ENCODE data around the gene PLD2. TPM values are rescaled to one million over a fixed set of nuclear protein-coding genes. Genes with fewer than 3 reads are reported as not detected.
A peak's percentile ranks its signal among the peaks of the same experiment; 100 is the strongest.

PLD2 gene
- total and polyA plus RNA-seq, 4 donors = 14.2 to 46.9 (median 36.3) TPM

GRCh38 chr17:4788807-4789700 is 17.9 kb upstream of the PLD2 start, which contains the start of gene GLTPD2:
Gene GLTPD2, plus strand, starts transcription at chr17:4788964. Its CDS starts 48 bp downstream, at chr17:4789012.
- H3K27ac ChIP-seq (ENCODE audit: low read depth, low read length) = no peak within 1 kb of the TSS
- H3K9me3 ChIP-seq (ENCODE audit: control insufficient read depth, insufficient read depth, low read length) = no peaks in the 10 kb centered on the region
- H3K4me3 ChIP-seq (ENCODE audit: low read depth, low read length) = peak within 1 kb of the TSS; percentile 66
- WGBS (ENCODE audit: insufficient coverage) = 6% methylated on average over 58 of the region's 62 CpGs
- H3K4me1 ChIP-seq (ENCODE audit: control insufficient read depth, insufficient read depth, low read length) = peaks cover 57% of the 10 kb centered on the region
- DNase-seq (ENCODE audit: low read depth in 4 of 6, low spot score in 6 of 6) = peak in 2 of 6 donors; percentile 32 to 40
- H3K36me3 ChIP-seq (ENCODE audit: control insufficient read depth, insufficient read depth, low read length) = peaks cover 6% of the 10 kb centered on the region
- peaks cover 31% of the 10 kb centered on the region for H3K27me3 ChIP-seq (ENCODE audit: control insufficient read depth, insufficient read depth, low read length)

GRCh38 chr17:4789701-4789950 is 17.3 kb upstream of the PLD2 start:
- Histone ChIP-seq H3K27me3 (ENCODE audit: control insufficient read depth, insufficient read depth, low read length) (peaks cover 26% of the 10 kb centered on the region), H3K4me3 (ENCODE audit: low read depth, low read length) (peak overlapping the region; percentile 66), H3K27ac (ENCODE audit: low read depth, low read length) (no peak overlapping the region), H3K4me1 (ENCODE audit: control insufficient read depth, insufficient read depth, low read length) (peaks cover 57% of the 10 kb centered on the region), H3K9me3 (ENCODE audit: control insufficient read depth, insufficient read depth, low read length) (no peaks in the 10 kb centered on the region), H3K36me3 (ENCODE audit: control insufficient read depth, insufficient read depth, low read length) (peaks cover 6% of the 10 kb centered on the region)
- under 1% methylated on average over 25 of the region's 25 CpGs for WGBS (ENCODE audit: insufficient coverage)
- DNase-seq (ENCODE audit: low read depth in 4 of 6, low spot score in 6 of 6) = no peak

- under 1% methylated on average over 90 of the region's 91 CpGs for WGBS (ENCODE audit: insufficient coverage)
- DNase-seq (ENCODE audit: low read depth in 4 of 6, low spot score in 6 of 6) = peak; percentile 68 to 97 (median 77)
- Histone ChIP-seq H3K36me3 (ENCODE audit: control insufficient read depth, insufficient read depth, low read length) (peaks cover 6% of the 10 kb centered on the region), H3K27ac (ENCODE audit: low read depth, low read length) (peak overlapping the region; percentile 86), H3K4me3 (ENCODE audit: low read depth, low read length) (peak overlapping the region; percentile 66), H3K4me1 (ENCODE audit: control insufficient read depth, insufficient read depth, low read length) (peaks cover 52% of the 10 kb centered on the region), H3K27me3 (ENCODE audit: control insufficient read depth, insufficient read depth, low read length) (peaks cover 22% of the 10 kb centered on the region), H3K9me3 (ENCODE audit: control insufficient read depth, insufficient read depth, low read length) (no peaks in the 10 kb centered on the region)
Measured at GRCh38 chr17:4789951-4790704, 16.8 kb upstream of the PLD2 start.

- peaks cover 6% of the 10 kb centered on the region for H3K36me3 ChIP-seq (ENCODE audit: control insufficient read depth, insufficient read depth, low read length)
- no peak for DNase-seq (ENCODE audit: low read depth in 4 of 6, low spot score in 6 of 6)
- 76% methylated on average over 4 of the region's 7 CpGs for WGBS (ENCODE audit: insufficient coverage)
- H3K27ac ChIP-seq (ENCODE audit: low read depth, low read length) = peak overlapping the region; percentile 86
- peaks cover 17% of the 10 kb centered on the region for H3K27me3 ChIP-seq (ENCODE audit: control insufficient read depth, insufficient read depth, low read length)
- H3K9me3 ChIP-seq (ENCODE audit: control insufficient read depth, insufficient read depth, low read length) = no peaks in the 10 kb centered on the region
- H3K4me1 ChIP-seq (ENCODE audit: control insufficient read depth, insufficient read depth, low read length) = peaks cover 47% of the 10 kb centered on the region
- H3K4me3 ChIP-seq (ENCODE audit: low read depth, low read length) = peak overlapping the region; percentile 66
Measured at GRCh38 chr17:4790705-4791088, 16.3 kb upstream of the PLD2 start.

- H3K36me3 ChIP-seq (ENCODE audit: control insufficient read depth, insufficient read depth, low read length) = peaks cover 23% of the 10 kb centered on the region
- no CpG with 5 or more reads among the region's 1 CpG for WGBS (ENCODE audit: insufficient coverage)
- peaks cover 20% of the 10 kb centered on the region for H3K4me1 ChIP-seq (ENCODE audit: control insufficient read depth, insufficient read depth, low read length)
- no peak for DNase-seq (ENCODE audit: low read depth in 4 of 6, low spot score in 6 of 6)
- no peaks in the 10 kb centered on the region for H3K9me3 ChIP-seq (ENCODE audit: control insufficient read depth, insufficient read depth, low read length)
- no peaks in the 10 kb centered on the region for H3K27me3 ChIP-seq (ENCODE audit: control insufficient read depth, insufficient read depth, low read length)
- H3K27ac ChIP-seq (ENCODE audit: low read depth, low read length) = no peak overlapping the region
- H3K4me3 ChIP-seq (ENCODE audit: low read depth, low read length) = no peak overlapping the region
Measured at GRCh38 chr17:4795168-4795567, 11.8 kb upstream of the PLD2 start.

- DNase-seq (ENCODE audit: low read depth in 4 of 6, low spot score in 6 of 6) = peak in 2 of 6 donors; percentile 32 to 56
- H3K4me3 ChIP-seq (ENCODE audit: low read depth, low read length) = peak overlapping the region; percentile 93
- H3K36me3 ChIP-seq (ENCODE audit: control insufficient read depth, insufficient read depth, low read length) = peaks cover 31% of the 10 kb centered on the region
- no peaks in the 10 kb centered on the region for H3K9me3 ChIP-seq (ENCODE audit: control insufficient read depth, insufficient read depth, low read length)
- H3K4me1 ChIP-seq (ENCODE audit: control insufficient read depth, insufficient read depth, low read length) = peaks cover 11% of the 10 kb centered on the region
- peak overlapping the region; percentile 76 for H3K27ac ChIP-seq (ENCODE audit: low read depth, low read length)
- 0% methylated on average over 3 of the region's 7 CpGs for WGBS (ENCODE audit: insufficient coverage)
- no peaks in the 10 kb centered on the region for H3K27me3 ChIP-seq (ENCODE audit: control insufficient read depth, insufficient read depth, low read length)
Measured at GRCh38 chr17:4796552-4796920, 10.4 kb upstream of the PLD2 start.

- no peak for DNase-seq (ENCODE audit: low read depth in 4 of 6, low spot score in 6 of 6)
- Histone ChIP-seq H3K27me3 (ENCODE audit: control insufficient read depth, insufficient read depth, low read length) (no peaks in the 10 kb centered on the region), H3K36me3 (ENCODE audit: control insufficient read depth, insufficient read depth, low read length) (peaks cover 35% of the 10 kb centered on the region), H3K4me1 (ENCODE audit: control insufficient read depth, insufficient read depth, low read length) (peaks cover 11% of the 10 kb centered on the region), H3K9me3 (ENCODE audit: control insufficient read depth, insufficient read depth, low read length) (no peaks in the 10 kb centered on the region), H3K4me3 (ENCODE audit: low read depth, low read length) (no peak overlapping the region), H3K27ac (ENCODE audit: low read depth, low read length) (no peak overlapping the region)
- WGBS (ENCODE audit: insufficient coverage) = 76% methylated on average over 8 of the region's 10 CpGs
Measured at GRCh38 chr17:4800462-4801196, 6.3 kb upstream of the PLD2 start.

GRCh38 chr17:4802228-4802627 is 4.7 kb upstream of the PLD2 start, which contains the start of gene C17orf114:
Gene C17orf114, minus strand, starts transcription at chr17:4802328.
- Histone ChIP-seq H3K4me3 (ENCODE audit: low read depth, low read length) (no peak within 1 kb of the TSS), H3K4me1 (ENCODE audit: control insufficient read depth, insufficient read depth, low read length) (peaks cover 3% of the 10 kb centered on the region), H3K36me3 (ENCODE audit: control insufficient read depth, insufficient read depth, low read length) (peaks cover 32% of the 10 kb centered on the region), H3K27ac (ENCODE audit: low read depth, low read length) (no peak within 1 kb of the TSS), H3K9me3 (ENCODE audit: control insufficient read depth, insufficient read depth, low read length) (no peaks in the 10 kb centered on the region), H3K27me3 (ENCODE audit: control insufficient read depth, insufficient read depth, low read length) (no peaks in the 10 kb centered on the region)
- DNase-seq (ENCODE audit: low read depth in 4 of 6, low spot score in 6 of 6) = no peak
- 77% methylated on average over 5 of the region's 9 CpGs for WGBS (ENCODE audit: insufficient coverage)

GRCh38 chr17:4806456-4806776 is 536 bp upstream of the PLD2 start:
- no peaks in the 10 kb centered on the region for H3K9me3 ChIP-seq (ENCODE audit: control insufficient read depth, insufficient read depth, low read length)
- H3K36me3 ChIP-seq (ENCODE audit: control insufficient read depth, insufficient read depth, low read length) = peaks cover 35% of the 10 kb centered on the region
- peak in 1 of 6 donors; percentile 16 for DNase-seq (ENCODE audit: low read depth in 4 of 6, low spot score in 6 of 6)
- peak overlapping the region; percentile 46 for H3K4me3 ChIP-seq (ENCODE audit: low read depth, low read length)
- H3K27me3 ChIP-seq (ENCODE audit: control insufficient read depth, insufficient read depth, low read length) = no peaks in the 10 kb centered on the region
- H3K27ac ChIP-seq (ENCODE audit: low read depth, low read length) = no peak overlapping the region
- WGBS (ENCODE audit: insufficient coverage) = 0% methylated on average over 11 of the region's 16 CpGs
- peaks cover 20% of the 10 kb centered on the region for H3K4me1 ChIP-seq (ENCODE audit: control insufficient read depth, insufficient read depth, low read length)

Data from spinal cord (tissue), 10 donors.